OCI-LY7 (cell line): Measurements from ENCODE around the gene SYCP2L. TPM values are rescaled to one million over a fixed set of nuclear protein-coding genes. Genes with fewer than 3 reads are reported as not detected.

Experiments
- BruUV-seq: library from RNA; stranded (reverse); fragments of 400-500 nt; replicated peaks from 2 replicates; lab custom pipeline; 2021; lab: Mats Ljungman, UMichigan
- CTCF ChIA-PET: fragments of 300-600 bp; sonication (Branson Sonifier 250); formaldehyde crosslinking; loops from one replicate; lab custom pipeline; 2022; ENCODE audit warnings: antibody characterized with exemption; ENCODE audit not compliant: unreplicated experiment; lab: Charles Lee
- POLR2A ChIA-PET: fragments of 300-600 bp; sonication (Branson Sonifier 250); formaldehyde crosslinking; loops from one replicate; lab custom pipeline; 2022; ENCODE audit warnings: antibody characterized with exemption; lab: Charles Lee
- DNase-seq: peaks from one replicate; pipeline ENCODE4 v3.0.0-alpha.2; 2015; ENCODE audit warnings: low spot score
- H2AFZ ChIP-seq: fragments of 200-600 bp; sonication (generic), shearing (Covaris generic); 2 replicates; pipeline ENCODE4 v1.6.1; 2014; ENCODE audit warnings: mild to moderate bottlenecking, antibody characterized with exemption, low read length, moderate library complexity
- H3K27ac ChIP-seq: fragments of 200-600 bp; sonication (generic); 2 replicates; pipeline ENCODE4 v1.5.1; 2014; ENCODE audit warnings: mixed run types, low read depth, mild to moderate bottlenecking, moderate library complexity, low read length, inconsistent platforms; ENCODE audit not compliant: poor library complexity, severe bottlenecking
- H3K36me3 ChIP-seq: fragments of 200-600 bp; sonication (generic); 2 replicates; pipeline ENCODE4 v1.6.1; 2014; ENCODE audit warnings: mild to moderate bottlenecking, antibody characterized with exemption, low read length, moderate library complexity, mixed read lengths; ENCODE audit not compliant: insufficient read depth
- H3K4me1 ChIP-seq: fragments of 200-600 bp; sonication (generic); 2 replicates; pipeline ENCODE4 v1.5.1; 2014; ENCODE audit warnings: mild to moderate bottlenecking, low read length; ENCODE audit not compliant: insufficient read depth, poor library complexity, severe bottlenecking
- H3K4me2 ChIP-seq: fragments of 200-600 bp; sonication (generic); 2 replicates; pipeline ENCODE4 v1.6.1; 2014; ENCODE audit warnings: mild to moderate bottlenecking, low read length
- H3K4me3 ChIP-seq: fragments of 200-600 bp; sonication (generic); 2 replicates; pipeline ENCODE4 v1.5.1; 2014; ENCODE audit warnings: mild to moderate bottlenecking, low read depth, low read length; ENCODE audit not compliant: poor library complexity, severe bottlenecking
- H3K79me2 ChIP-seq: fragments of 200-600 bp; sonication (generic); 2 replicates; pipeline ENCODE4 v1.6.1; 2016; ENCODE audit warnings: low read depth, mild to moderate bottlenecking, low read length, moderate library complexity, mixed read lengths; ENCODE audit not compliant: insufficient read depth
- H3K9me2 ChIP-seq: fragments of 200-600 bp; sonication (generic); 2 replicates; pipeline ENCODE4 v1.6.1; 2016; ENCODE audit warnings: mild to moderate bottlenecking, low read length, mixed read lengths; ENCODE audit not compliant: insufficient read depth
- H3K9me3 ChIP-seq: fragments of 200-600 bp; sonication (generic); 2 replicates; pipeline ENCODE4 v1.6.1; 2014; ENCODE audit warnings: mild to moderate bottlenecking, mixed run types, low read length, mixed read lengths
- H4K20me1 ChIP-seq: fragments of 200-600 bp; sonication (generic); 2 replicates; pipeline ENCODE4 v1.6.1; 2014; ENCODE audit warnings: mild to moderate bottlenecking, antibody characterized with exemption, low read length, moderate library complexity, mixed read lengths; ENCODE audit not compliant: insufficient read depth
- EZH2phosphoT487 ChIP-seq: fragments of 200-600 bp; sonication (generic); IDR thresholded peaks from 2 replicates; pipeline ENCODE4 v1.6.1; 2018; ENCODE audit warnings: low read depth, borderline replicate concordance, mild to moderate bottlenecking, mixed run types, antibody characterized with exemption, low read length, moderate library complexity, mixed read lengths
- intact Hi-C: fragments of 100-400 bp; cut with micrococcal nuclease; formaldehyde crosslinking; loops from one replicate; pipeline ENCODE4 v1.10.0; 2022; ENCODE audit not compliant: unreplicated experiment
- total RNA-seq, 2 experiments: library from RNA; depleted of rRNA in 1 of 2; stranded (reverse); fragments of >200 nt in 1 of 2; shearing (Covaris generic) in 1 of 2; gene quantifications; 2 replicates each; pipeline ENCODE4 v1.2.3, GENCODE V29; 2014 to 2022
- TF ChIP-seq, protein P1 (sequence below): fragments of 200-600 bp; sonication (generic); conservative IDR thresholded peaks from 2 replicates; pipeline ENCODE4 v1.5.1; 2014; ENCODE audit warnings: mild to moderate bottlenecking, antibody characterized with exemption, low read length, moderate library complexity, mixed read lengths

Gene SYCP2L
- total RNA-seq, 2 experiments from 2014 or later, result 1.3 to 1.4 TPM

- BruUV-seq, result no TSS peak
- TF ChIP-seq EZH2phosphoT487, result no peak
- no peak overlapping the region for H3K4me2 ChIP-seq
- no peaks in the 10 kb centered on the region for H3K79me2 ChIP-seq
- POLR2A ChIA-PET, result no interaction called here
- H4K20me1 ChIP-seq, result no peaks in the 10 kb centered on the region
- no peak for DNase-seq
- 0 out of 2 replicates have a peak, but pooled peaks cover 4% of the 10 kb centered on the region for H3K9me3 ChIP-seq
- intact Hi-C loops, result no loop called here
- CTCF ChIA-PET, result no interaction called here
- no peaks in the 10 kb centered on the region for H3K4me1 ChIP-seq
- no peak overlapping the region for H3K27ac ChIP-seq
- H3K4me3 ChIP-seq, result no peak overlapping the region
- H3K9me2 ChIP-seq, result no peaks in the 10 kb centered on the region
- no peak overlapping the region for H2AFZ ChIP-seq
- H3K36me3 ChIP-seq, result no peaks in the 10 kb centered on the region
Measured at GRCh38 chr6:10962673-10963072, 75.8 kb downstream of the SYCP2L start.

- no peaks in the 10 kb centered on the region for H4K20me1 ChIP-seq
- H3K27ac ChIP-seq, result no peak overlapping the region
- ChIA-PET CTCF (no interaction called here), POLR2A (interaction anchor here (0.6 kb wide), 1 partner anchor 1685 kb away, joined by 3 read pairs; no protein-coding TSS in a partner anchor)
- intact Hi-C loops, result no loop called here
- no TSS peak for BruUV-seq
- no peaks in the 10 kb centered on the region for H3K79me2 ChIP-seq
- H3K4me1 ChIP-seq, result no peaks in the 10 kb centered on the region
- no peak overlapping the region for H3K4me3 ChIP-seq
- TF ChIP-seq, protein P1, sequence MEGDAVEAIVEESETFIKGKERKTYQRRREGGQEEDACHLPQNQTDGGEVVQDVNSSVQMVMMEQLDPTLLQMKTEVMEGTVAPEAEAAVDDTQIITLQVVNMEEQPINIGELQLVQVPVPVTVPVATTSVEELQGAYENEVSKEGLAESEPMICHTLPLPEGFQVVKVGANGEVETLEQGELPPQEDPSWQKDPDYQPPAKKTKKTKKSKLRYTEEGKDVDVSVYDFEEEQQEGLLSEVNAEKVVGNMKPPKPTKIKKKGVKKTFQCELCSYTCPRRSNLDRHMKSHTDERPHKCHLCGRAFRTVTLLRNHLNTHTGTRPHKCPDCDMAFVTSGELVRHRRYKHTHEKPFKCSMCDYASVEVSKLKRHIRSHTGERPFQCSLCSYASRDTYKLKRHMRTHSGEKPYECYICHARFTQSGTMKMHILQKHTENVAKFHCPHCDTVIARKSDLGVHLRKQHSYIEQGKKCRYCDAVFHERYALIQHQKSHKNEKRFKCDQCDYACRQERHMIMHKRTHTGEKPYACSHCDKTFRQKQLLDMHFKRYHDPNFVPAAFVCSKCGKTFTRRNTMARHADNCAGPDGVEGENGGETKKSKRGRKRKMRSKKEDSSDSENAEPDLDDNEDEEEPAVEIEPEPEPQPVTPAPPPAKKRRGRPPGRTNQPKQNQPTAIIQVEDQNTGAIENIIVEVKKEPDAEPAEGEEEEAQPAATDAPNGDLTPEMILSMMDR, result no peak
- TF ChIP-seq EZH2phosphoT487, result no peak
- H3K9me2 ChIP-seq, result no peaks in the 10 kb centered on the region
- no peaks in the 10 kb centered on the region for H3K36me3 ChIP-seq
- H2AFZ ChIP-seq, result no peak overlapping the region
- 0 out of 2 replicates have a peak, but pooled peaks cover 4% of the 10 kb centered on the region for H3K9me3 ChIP-seq
- H3K4me2 ChIP-seq, result no peak overlapping the region
- no peak for DNase-seq
Measured at GRCh38 chr6:10963113-10963512, 76.3 kb downstream of the SYCP2L start.

- Histone ChIP-seq H2AFZ (no peak overlapping the region), H3K27ac (no peak overlapping the region), H3K9me3 (0 out of 2 replicates have a peak, but pooled peaks cover 4% of the 10 kb centered on the region), H3K4me2 (no peak overlapping the region), H3K9me2 (no peaks in the 10 kb centered on the region), H3K4me1 (no peaks in the 10 kb centered on the region), H3K36me3 (no peaks in the 10 kb centered on the region), H3K79me2 (no peaks in the 10 kb centered on the region), H3K4me3 (no peak overlapping the region), H4K20me1 (no peaks in the 10 kb centered on the region)
- ChIA-PET CTCF (no interaction called here), POLR2A (interaction anchor here (0.6 kb wide), 1 partner anchor 201 kb away, joined by 3 read pairs; no protein-coding TSS in a partner anchor)
- DNase-seq, result no peak
- BruUV-seq, result no TSS peak
- no peak for TF ChIP-seq EZH2phosphoT487
- TF ChIP-seq, protein P1, result no peak
- intact Hi-C loops, result no loop called here
Measured at GRCh38 chr6:10964684-10965083, 77.8 kb downstream of the SYCP2L start.
